ENCODE measurements around the gene IFI16. TPM values are rescaled to one million over a fixed set of nuclear protein-coding genes. Genes with fewer than 3 reads are reported as not detected.

IFI16 gene
- 34.0 and 54.7 TPM in 2 replicates for total RNA-seq

DNA sequence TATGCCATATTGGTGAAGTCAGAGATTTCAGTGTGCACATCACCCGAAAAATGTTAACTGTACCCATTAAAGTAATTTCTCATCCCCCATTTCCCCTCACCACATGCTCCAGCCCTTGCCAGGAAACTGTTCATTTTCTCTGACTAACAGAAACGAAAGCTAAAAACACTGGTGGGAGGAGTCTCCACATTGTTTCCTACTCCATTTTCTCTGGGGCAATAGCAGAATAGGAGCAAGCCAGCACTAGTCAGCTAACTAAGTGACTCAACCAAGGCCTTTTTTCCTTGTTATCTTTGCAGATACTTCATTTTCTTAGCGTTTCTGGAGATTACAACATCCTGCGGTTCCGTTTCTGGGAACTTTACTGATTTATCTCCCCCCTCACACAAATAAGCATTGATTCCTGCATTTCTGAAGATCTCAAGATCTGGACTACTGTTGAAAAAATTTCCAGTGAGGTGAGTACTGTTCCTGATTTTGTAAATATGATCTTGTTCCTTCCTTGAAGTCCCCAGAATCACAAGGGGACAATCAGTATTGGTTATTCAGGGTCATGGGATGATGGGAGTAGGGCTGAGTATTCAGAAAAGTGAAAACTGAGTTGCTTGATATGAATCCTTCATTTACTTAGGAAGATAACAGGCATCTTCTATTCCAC lies at the start of gene IFI16:
Gene IFI16 (plus strand): TSS at position 204 of the 658 bp plus-strand sequence. CDS start 4,774 bp downstream, outside the sequence.
- peak; percentile 87 for FAIRE-seq
- Histone ChIP-seq H3K36me3 (ENCODE audit: control insufficient read depth, insufficient read depth, low read length) (peaks cover 3% of the 10 kb centered on the region), H3K4me3 (ENCODE audit: low read depth, low read length) (peak within 1 kb of the TSS; percentile 64), H3K27me3 (ENCODE audit: control insufficient read depth, insufficient read depth, low read length) (no peaks in the 10 kb centered on the region)
- DNase-seq (ENCODE audit: low read depth): peak; percentile 98
- TF ChIP-seq, protein P1, sequence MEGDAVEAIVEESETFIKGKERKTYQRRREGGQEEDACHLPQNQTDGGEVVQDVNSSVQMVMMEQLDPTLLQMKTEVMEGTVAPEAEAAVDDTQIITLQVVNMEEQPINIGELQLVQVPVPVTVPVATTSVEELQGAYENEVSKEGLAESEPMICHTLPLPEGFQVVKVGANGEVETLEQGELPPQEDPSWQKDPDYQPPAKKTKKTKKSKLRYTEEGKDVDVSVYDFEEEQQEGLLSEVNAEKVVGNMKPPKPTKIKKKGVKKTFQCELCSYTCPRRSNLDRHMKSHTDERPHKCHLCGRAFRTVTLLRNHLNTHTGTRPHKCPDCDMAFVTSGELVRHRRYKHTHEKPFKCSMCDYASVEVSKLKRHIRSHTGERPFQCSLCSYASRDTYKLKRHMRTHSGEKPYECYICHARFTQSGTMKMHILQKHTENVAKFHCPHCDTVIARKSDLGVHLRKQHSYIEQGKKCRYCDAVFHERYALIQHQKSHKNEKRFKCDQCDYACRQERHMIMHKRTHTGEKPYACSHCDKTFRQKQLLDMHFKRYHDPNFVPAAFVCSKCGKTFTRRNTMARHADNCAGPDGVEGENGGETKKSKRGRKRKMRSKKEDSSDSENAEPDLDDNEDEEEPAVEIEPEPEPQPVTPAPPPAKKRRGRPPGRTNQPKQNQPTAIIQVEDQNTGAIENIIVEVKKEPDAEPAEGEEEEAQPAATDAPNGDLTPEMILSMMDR (IDR thresholded peaks at IDR 0.05; ENCODE audit: insufficient read depth, low read length, severe bottlenecking): no peak

DNA sequence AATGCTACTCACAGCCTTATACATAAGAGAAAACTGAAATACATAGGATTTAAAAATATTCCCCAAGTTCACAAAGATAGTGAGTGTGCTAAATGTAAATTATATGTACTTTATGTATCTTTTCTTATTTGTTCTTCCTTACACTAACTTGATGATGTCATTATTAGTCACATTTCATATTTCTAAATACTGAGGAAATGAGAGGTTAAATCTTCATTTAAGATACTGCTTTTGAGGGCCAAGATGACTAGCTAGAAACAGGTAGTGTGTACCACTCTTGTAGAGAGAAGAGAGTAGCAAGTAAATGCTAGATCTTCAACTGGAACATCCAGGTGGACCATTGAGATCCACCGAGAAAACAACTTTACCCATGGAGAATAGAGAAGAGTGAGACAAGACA lies 48.5 kb upstream of the IFI16 start:
- H3K4me3 ChIP-seq (ENCODE audit: low read depth, low read length): no peak overlapping the region
- H3K36me3 ChIP-seq (ENCODE audit: control insufficient read depth, insufficient read depth, low read length): no peaks in the 10 kb centered on the region
- FAIRE-seq (no peak), DNase-seq (ENCODE audit: low read depth) (peak; percentile 78)
- TF ChIP-seq, protein P1 (IDR thresholded peaks at IDR 0.05; ENCODE audit: insufficient read depth, low read length, severe bottlenecking): no peak
- H3K27me3 ChIP-seq (ENCODE audit: control insufficient read depth, insufficient read depth, low read length): no peaks in the 10 kb centered on the region

DNA sequence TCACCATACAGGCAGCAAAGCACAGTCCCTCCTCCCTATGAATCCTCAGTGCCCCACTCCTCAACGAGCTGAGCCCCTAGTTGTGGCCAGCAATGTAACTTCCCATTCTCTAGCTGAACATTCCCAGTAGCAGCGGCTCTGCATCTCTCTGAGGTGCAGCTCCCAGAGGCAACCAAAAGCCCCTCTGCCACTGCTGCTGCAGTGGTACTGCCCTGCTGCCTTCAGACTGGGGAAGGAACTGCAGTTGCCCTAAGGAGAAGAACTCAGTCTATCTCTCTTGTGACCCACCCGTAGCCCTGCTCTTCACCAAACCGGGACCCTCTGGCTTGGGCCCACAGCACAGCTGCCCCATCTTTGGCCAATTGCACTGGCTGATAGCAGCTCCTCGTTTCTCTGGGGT lies 46.7 kb upstream of the IFI16 start:
- Histone ChIP-seq H3K27me3 (ENCODE audit: control insufficient read depth, insufficient read depth, low read length) (no peaks in the 10 kb centered on the region), H3K36me3 (ENCODE audit: control insufficient read depth, insufficient read depth, low read length) (no peaks in the 10 kb centered on the region), H3K4me3 (ENCODE audit: low read depth, low read length) (no peak overlapping the region)
- FAIRE-seq (no peak), DNase-seq (ENCODE audit: low read depth) (no peak)
- TF ChIP-seq, protein P1 (IDR thresholded peaks at IDR 0.05; ENCODE audit: insufficient read depth, low read length, severe bottlenecking): no peak

DNA sequence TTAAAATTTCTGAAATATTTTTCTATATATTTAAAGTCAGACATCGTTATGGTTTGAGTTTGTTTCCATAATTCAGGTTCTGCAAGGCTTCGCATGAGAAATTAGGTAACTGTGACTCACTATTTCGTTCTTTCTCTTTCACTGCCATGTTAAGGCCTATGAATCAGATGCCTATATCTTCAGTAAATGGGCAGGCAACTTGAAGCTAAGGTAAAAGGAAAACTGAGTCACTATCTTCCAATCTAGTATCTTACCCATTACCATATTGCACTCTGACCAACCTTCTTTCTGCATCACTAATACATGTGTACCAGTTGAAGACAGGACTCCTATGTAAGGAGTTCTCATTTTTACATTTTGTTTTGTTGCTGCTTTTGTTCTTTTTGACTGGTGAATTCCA lies 40.5 kb upstream of the IFI16 start:
- DNase-seq (ENCODE audit: low read depth) (peak; percentile 92), FAIRE-seq (no peak)
- H3K27me3 ChIP-seq (ENCODE audit: control insufficient read depth, insufficient read depth, low read length): no peaks in the 10 kb centered on the region
- TF ChIP-seq, protein P1 (IDR thresholded peaks at IDR 0.05; ENCODE audit: insufficient read depth, low read length, severe bottlenecking): no peak
- H3K36me3 ChIP-seq (ENCODE audit: control insufficient read depth, insufficient read depth, low read length): no peaks in the 10 kb centered on the region
- no peak overlapping the region for H3K4me3 ChIP-seq (ENCODE audit: low read depth, low read length)

DNA sequence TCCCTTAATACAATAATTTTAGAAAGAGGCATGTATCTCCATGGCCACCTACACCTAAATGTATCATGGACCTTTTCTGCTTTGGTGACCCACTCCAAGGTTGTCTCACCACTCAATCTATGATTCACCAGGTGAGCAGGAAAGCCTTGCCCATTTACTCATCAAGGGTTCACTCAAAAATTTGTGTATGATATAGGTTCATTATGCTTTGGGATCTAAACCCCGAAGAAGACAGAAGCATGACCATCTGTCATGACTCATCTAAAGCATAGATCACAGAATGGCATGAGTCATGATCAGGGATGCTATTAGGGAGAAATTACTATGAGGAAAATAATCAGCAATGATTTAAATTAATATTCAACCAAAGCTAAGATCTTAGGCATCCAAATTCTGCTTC lies 39.9 kb upstream of the IFI16 start:
- H3K36me3 ChIP-seq (ENCODE audit: control insufficient read depth, insufficient read depth, low read length): no peaks in the 10 kb centered on the region
- FAIRE-seq: no peak
- TF ChIP-seq, protein P1 (IDR thresholded peaks at IDR 0.05; ENCODE audit: insufficient read depth, low read length, severe bottlenecking): no peak
- H3K4me3 ChIP-seq (ENCODE audit: low read depth, low read length): no peak overlapping the region
- DNase-seq (ENCODE audit: low read depth): peak; percentile 90
- no peaks in the 10 kb centered on the region for H3K27me3 ChIP-seq (ENCODE audit: control insufficient read depth, insufficient read depth, low read length)

DNA sequence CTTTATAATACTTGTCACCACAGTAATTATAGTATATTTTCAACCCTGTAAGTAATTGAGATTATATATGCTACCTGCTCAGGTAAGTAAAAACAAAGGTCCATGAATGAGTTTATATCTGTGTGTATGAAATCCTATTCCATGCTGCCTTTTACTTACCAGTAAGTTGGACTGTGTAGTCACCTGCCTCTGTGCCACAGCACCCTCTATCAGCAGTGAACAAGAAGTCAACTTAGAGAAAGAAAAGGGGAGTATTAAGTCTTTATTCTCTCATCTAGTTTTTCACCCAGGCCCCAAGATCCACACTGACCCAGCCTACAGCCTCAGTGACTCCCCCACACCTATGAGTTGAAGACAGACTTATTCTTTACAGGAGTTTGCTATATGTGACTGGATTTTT lies 36.9 kb upstream of the IFI16 start:
- TF ChIP-seq, protein P1 (IDR thresholded peaks at IDR 0.05; ENCODE audit: insufficient read depth, low read length, severe bottlenecking): peak; percentile 21
- no peaks in the 10 kb centered on the region for H3K27me3 ChIP-seq (ENCODE audit: control insufficient read depth, insufficient read depth, low read length)
- no peak overlapping the region for H3K4me3 ChIP-seq (ENCODE audit: low read depth, low read length)
- no peaks in the 10 kb centered on the region for H3K36me3 ChIP-seq (ENCODE audit: control insufficient read depth, insufficient read depth, low read length)
- FAIRE-seq (no peak), DNase-seq (ENCODE audit: low read depth) (peak; percentile 54)

All from bronchial epithelial cell (primary cell).